Progenitor cell of endocrine pancreas (in vitro differentiated cells): Measurements from ENCODE around the gene PNMA6A. TPM values are rescaled to one million over a fixed set of nuclear protein-coding genes. Genes with fewer than 3 reads are reported as not detected.

Source experiments
- DNase-seq: peaks from one replicate; pipeline ENCODE4 v3.0.0; 2021; ENCODE audit warnings: low spot score; ENCODE audit not compliant: unreplicated experiment
- H3K27ac Mint-ChIP-seq: 2 replicates; pipeline ENCODE4 v1.8.0; 2021; ENCODE audit warnings: mild to moderate bottlenecking, moderate library complexity, mixed read lengths
- H3K27me3 Mint-ChIP-seq: 2 replicates; pipeline ENCODE4 v1.8.0; 2021; ENCODE audit warnings: mixed read lengths
- H3K36me3 Mint-ChIP-seq: 2 replicates; pipeline ENCODE4 v1.8.0; 2022; ENCODE audit warnings: mixed read lengths; ENCODE audit not compliant: insufficient read depth
- H3K4me1 Mint-ChIP-seq: 2 replicates; pipeline ENCODE4 v1.8.0; 2021; ENCODE audit warnings: low read depth, mixed read lengths
- H3K4me3 Mint-ChIP-seq: 2 replicates; pipeline ENCODE4 v1.8.0; 2021; ENCODE audit warnings: low read depth, mild to moderate bottlenecking, moderate library complexity, mixed read lengths
- H3K9me3 Mint-ChIP-seq: 2 replicates; pipeline ENCODE4 v1.8.0; 2021; ENCODE audit warnings: low read depth, mixed read lengths
- CTCF ChIP-seq: fragments of 200-600 bp; sonication (generic); IDR thresholded peaks from one replicate; pipeline ENCODE4 v1.5.0; 2021; ENCODE audit warnings: antibody characterized with exemption, mild to moderate bottlenecking; ENCODE audit not compliant: unreplicated experiment
- total RNA-seq: library from RNA; stranded (reverse); gene quantifications from 2 replicates; pipeline ENCODE4 v1.2.1, GENCODE V29; 2021

PNMA6A gene
- total RNA-seq, 1 donor from 2014 or later = 6.9 TPM

- Mint-ChIP-seq H3K4me3 (peak overlapping the region; percentile 21), H3K27me3 (peaks cover 6% of the 10 kb centered on the region), H3K27ac (no peak overlapping the region), H3K9me3 (peaks cover 15% of the 10 kb centered on the region), H3K4me1 (no peaks in the 10 kb centered on the region), H3K36me3 (no peaks in the 10 kb centered on the region)
- peak; percentile 83 for TF ChIP-seq CTCF
- peak; percentile 61 for DNase-seq
These were observed 39.7 kb upstream of the PNMA6A start for GRCh38 chrX:153032397-153033118.

- Mint-ChIP-seq H3K36me3 (peaks cover 3% of the 10 kb centered on the region), H3K9me3 (peaks cover 44% of the 10 kb centered on the region), H3K4me1 (no peaks in the 10 kb centered on the region), H3K4me3 (no peak overlapping the region), H3K27ac (no peak overlapping the region), H3K27me3 (peaks cover 3% of the 10 kb centered on the region)
- TF ChIP-seq CTCF = no peak
- DNase-seq = no peak
These were observed 23.2 kb upstream of the PNMA6A start for GRCh38 chrX:153049093-153049492.

- H3K36me3 Mint-ChIP-seq = peaks cover 5% of the 10 kb centered on the region
- H3K27me3 Mint-ChIP-seq = peaks cover 3% of the 10 kb centered on the region
- no peak overlapping the region for H3K27ac Mint-ChIP-seq
- peaks cover 6% of the 10 kb centered on the region for H3K4me1 Mint-ChIP-seq
- peaks cover 31% of the 10 kb centered on the region for H3K9me3 Mint-ChIP-seq
- TF ChIP-seq CTCF = no peak
- no peak for DNase-seq
- H3K4me3 Mint-ChIP-seq = no peak overlapping the region
These were observed 19.7 kb upstream of the PNMA6A start for GRCh38 chrX:153052534-153052933.

- Mint-ChIP-seq H3K4me3 (peak within 1 kb of the TSS; percentile 65), H3K27me3 (peaks cover 3% of the 10 kb centered on the region), H3K9me3 (peaks cover 7% of the 10 kb centered on the region), H3K4me1 (peaks cover 6% of the 10 kb centered on the region), H3K27ac (no peak within 1 kb of the TSS), H3K36me3 (peaks cover 3% of the 10 kb centered on the region)
- DNase-seq = no peak
- TF ChIP-seq CTCF = no peak
These were observed 16.1 kb upstream of the PNMA6A start, which contains the start of gene PNMA3 for GRCh38 chrX:153055871-153056749. TSS of gene PNMA3 (plus strand) at chrX:153056470. CDS start at chrX:153057056, 586 bp downstream.

GRCh38 chrX:153057281-153057680, 15.0 kb upstream of the PNMA6A start:
- peaks cover 3% of the 10 kb centered on the region for H3K27me3 Mint-ChIP-seq
- H3K36me3 Mint-ChIP-seq = peaks cover 3% of the 10 kb centered on the region
- H3K4me3 Mint-ChIP-seq = peak overlapping the region; percentile 65
- no peak for DNase-seq
- TF ChIP-seq CTCF = no peak
- no peak overlapping the region for H3K27ac Mint-ChIP-seq
- peaks cover 6% of the 10 kb centered on the region for H3K4me1 Mint-ChIP-seq
- peaks cover 7% of the 10 kb centered on the region for H3K9me3 Mint-ChIP-seq
